ENCODE data around the gene LSMEM2. TPM values are rescaled to one million over a fixed set of nuclear protein-coding genes. Genes with fewer than 3 reads are reported as not detected.

LSMEM2 gene
- total RNA-seq, 2 donors from 2014 or later = not detected

- DNase-seq (ENCODE audit: low spot score) (peak; percentile 99), ATAC-seq (ENCODE audit: insufficient number of reproducible peaks, low FRiP score, low read depth) (peak; percentile 82)
- Histone ChIP-seq H3K36me3 (no peaks in the 10 kb centered on the region), H3K27me3 (replicated peaks; ENCODE audit: insufficient read depth) (no peaks in the 10 kb centered on the region), H3K9me3 (no peaks in the 10 kb centered on the region), H3K4me1 (ENCODE audit: control insufficient read depth in 1 of 2, low read depth in 2 of 2) (peaks cover 16 to 25% of the 10 kb centered on the region in 2 donors), H3K4me3 (peak within 1 kb of the TSS; percentile 94), H3K27ac (peak within 1 kb of the TSS; percentile 72 to 87)
- TF ChIP-seq CTCF (IDR thresholded peaks at IDR 0.05) = peak; percentile 50
These were observed 20.1 kb downstream of the LSMEM2 start, which contains the start of the genes HYAL3 and NAA80 for GRCh38 chr3:50298836-50299637. Gene HYAL3, minus strand, starts transcription at chr3:50299405. Its CDS starts 3,803 bp downstream, at chr3:50295602. Gene NAA80, minus strand, starts transcription at chr3:50299405. Its CDS starts 1,942 bp downstream, at chr3:50297463.

- peaks cover 16 to 25% of the 10 kb centered on the region in 2 donors for H3K4me1 ChIP-seq (ENCODE audit: control insufficient read depth in 1 of 2, low read depth in 2 of 2)
These were observed 20.7 kb downstream of the LSMEM2 start for GRCh38 chr3:50299638-50299928.

GRCh38 chr3:50299929-50300680, 21.2 kb downstream of the LSMEM2 start:
- no peak for TF ChIP-seq CTCF (IDR thresholded peaks at IDR 0.05)
- H3K36me3 ChIP-seq = no peaks in the 10 kb centered on the region
- ATAC-seq (ENCODE audit: insufficient number of reproducible peaks, low FRiP score, low read depth) (peak; percentile 2), DNase-seq (ENCODE audit: low spot score) (no peak)
- H3K4me3 ChIP-seq = peak overlapping the region; percentile 94
- H3K27me3 ChIP-seq (replicated peaks; ENCODE audit: insufficient read depth) = no peaks in the 10 kb centered on the region
- H3K9me3 ChIP-seq = no peaks in the 10 kb centered on the region
- H3K4me1 ChIP-seq (ENCODE audit: control insufficient read depth in 1 of 2, low read depth in 2 of 2) = peaks cover 16 to 25% of the 10 kb centered on the region in 2 donors
- H3K27ac ChIP-seq = peak overlapping the region; percentile 72 to 87

More at GRCh38 chr3:50299638-50299928, 20.7 kb downstream of the LSMEM2 start:
- TF ChIP-seq CTCF (IDR thresholded peaks at IDR 0.05) = no peak
- DNase-seq (ENCODE audit: low spot score) (no peak), ATAC-seq (ENCODE audit: insufficient number of reproducible peaks, low FRiP score, low read depth) (no peak)
- peak overlapping the region; percentile 94 for H3K4me3 ChIP-seq
- no peaks in the 10 kb centered on the region for H3K27me3 ChIP-seq (replicated peaks; ENCODE audit: insufficient read depth)
- H3K36me3 ChIP-seq = no peaks in the 10 kb centered on the region
- H3K27ac ChIP-seq = peak overlapping the region; percentile 72 to 87
- no peaks in the 10 kb centered on the region for H3K9me3 ChIP-seq

- ATAC-seq (ENCODE audit: insufficient number of reproducible peaks, low FRiP score, low read depth) (no peak), DNase-seq (ENCODE audit: low spot score) (no peak)
- Histone ChIP-seq H3K4me1 (ENCODE audit: control insufficient read depth in 1 of 2, low read depth in 2 of 2) (peaks cover 16 to 25% of the 10 kb centered on the region in 2 donors), H3K4me3 (peak overlapping the region; percentile 94), H3K9me3 (no peaks in the 10 kb centered on the region), H3K36me3 (no peaks in the 10 kb centered on the region), H3K27me3 (replicated peaks; ENCODE audit: insufficient read depth) (no peaks in the 10 kb centered on the region), H3K27ac (peak overlapping the region; percentile 72 to 87)
- no peak for TF ChIP-seq CTCF (IDR thresholded peaks at IDR 0.05)
These were observed 21.9 kb downstream of the LSMEM2 start for GRCh38 chr3:50300681-50301254.

Measured in thoracic aorta (tissue), 2 donors.